Astrocyte of the hippocampus (primary cell): ENCODE results near the gene FAM161B.
"Not testable (repeated sequence)": the region's sequence is repeated elsewhere in the genome, so short reads cannot be mapped to it uniquely, and the experiment has no call there.

Experiments
- DNase-seq: peaks from one replicate; pipeline ENCODE4 v3.0.0; 2011; ENCODE audit warnings: low read depth, low spot score

Gene FAM161B

GRCh38 chr14:73943083-73943482 is 6.8 kb downstream of the FAM161B start:
- no peak for DNase-seq

DNA sequence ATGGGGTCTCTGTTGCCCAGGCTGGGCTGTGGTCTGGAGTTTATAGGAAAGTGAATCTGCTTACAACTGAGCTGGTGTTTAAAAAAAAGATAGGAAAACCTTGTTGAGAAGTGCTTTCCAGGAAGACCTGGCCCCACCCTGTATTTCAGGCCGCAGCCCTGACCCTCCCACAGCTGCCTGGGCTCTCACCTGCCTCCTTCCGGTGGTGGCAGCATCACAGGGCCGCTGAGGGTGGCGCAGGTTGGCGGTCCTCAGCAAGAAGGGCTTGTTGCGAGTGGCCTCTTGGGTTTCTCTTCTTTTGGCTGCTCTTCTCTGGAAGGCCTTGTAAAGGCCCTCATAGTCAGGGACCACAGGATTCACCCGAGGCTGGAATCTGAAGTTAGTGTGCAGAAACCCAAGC is 7.7 kb downstream of the FAM161B start:
- DNase-seq, result no peak

- DNase-seq, result no peak
These were observed 12.9 kb downstream of the FAM161B start for GRCh38 chr14:73937012-73937411.

DNA sequence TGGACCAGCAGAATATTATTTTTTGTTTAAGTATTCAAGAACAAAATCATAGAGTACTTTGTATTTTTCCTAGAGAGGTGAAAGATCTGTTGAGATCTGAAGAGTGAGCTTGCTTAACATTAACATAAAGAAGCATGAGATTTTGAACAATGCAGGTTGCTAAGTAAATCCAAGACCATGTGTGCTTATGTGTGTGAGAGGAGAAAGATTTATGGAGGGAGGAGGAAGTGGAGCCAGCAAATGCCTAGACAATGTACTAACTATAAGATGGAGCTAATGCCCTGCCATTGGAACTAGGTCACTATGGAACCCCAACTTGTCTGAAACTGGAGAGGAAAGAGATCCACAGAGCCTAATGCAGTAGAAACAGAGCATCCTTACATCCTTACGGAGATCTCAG is 13.3 kb downstream of the FAM161B start:
- DNase-seq, result no peak

- peak; percentile 9 for DNase-seq
These were observed 14.2 kb downstream of the FAM161B start for GRCh38 chr14:73935666-73936065.

- DNase-seq, result no peak
These were observed 25.6 kb downstream of the FAM161B start for GRCh38 chr14:73924337-73924736.

- DNase-seq, result not testable (repeated sequence)
These were observed 30.4 kb downstream of the FAM161B start for GRCh38 chr14:73919457-73919856.

DNA sequence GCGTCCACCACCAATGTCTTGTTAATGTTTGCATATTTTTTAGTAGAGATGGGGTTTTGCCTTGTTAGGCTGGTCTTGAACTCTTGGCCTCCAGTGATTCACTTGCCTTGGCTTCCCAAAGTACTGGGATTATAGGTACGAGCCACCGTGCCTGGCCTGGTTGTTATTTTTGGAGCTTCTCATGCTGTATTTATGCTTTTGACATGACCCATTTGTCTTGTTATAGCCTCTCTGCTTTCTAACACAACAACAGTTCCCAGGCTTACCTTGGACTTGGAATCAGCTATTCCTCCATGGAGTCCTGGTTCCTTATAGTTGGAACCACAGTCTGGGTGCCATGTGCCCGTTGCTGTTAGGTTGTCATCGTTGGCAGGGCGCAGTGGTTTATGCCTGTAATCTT is 33.6 kb downstream of the FAM161B start:
- no peak for DNase-seq

DNA sequence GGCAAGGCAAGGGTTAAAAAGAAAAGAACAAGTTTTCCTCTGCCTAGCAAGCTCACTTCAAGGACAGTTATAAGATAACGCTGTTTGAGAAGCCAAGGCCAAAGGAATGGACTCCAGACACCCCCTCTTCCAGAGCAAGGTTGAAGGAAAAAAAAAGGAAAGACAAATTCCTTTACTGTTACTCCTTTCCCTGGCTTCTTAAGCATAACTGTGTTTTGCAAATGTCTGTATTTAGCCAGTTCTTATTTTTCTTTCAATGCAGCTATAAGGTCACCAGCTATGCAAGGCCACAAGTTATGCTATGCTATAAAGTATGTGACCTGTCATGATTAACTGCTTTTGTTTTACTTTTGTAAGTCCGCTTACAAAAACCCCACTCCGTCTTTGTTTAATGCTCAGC is 36.6 kb downstream of the FAM161B start:
- DNase-seq, result peak; percentile 9

DNA sequence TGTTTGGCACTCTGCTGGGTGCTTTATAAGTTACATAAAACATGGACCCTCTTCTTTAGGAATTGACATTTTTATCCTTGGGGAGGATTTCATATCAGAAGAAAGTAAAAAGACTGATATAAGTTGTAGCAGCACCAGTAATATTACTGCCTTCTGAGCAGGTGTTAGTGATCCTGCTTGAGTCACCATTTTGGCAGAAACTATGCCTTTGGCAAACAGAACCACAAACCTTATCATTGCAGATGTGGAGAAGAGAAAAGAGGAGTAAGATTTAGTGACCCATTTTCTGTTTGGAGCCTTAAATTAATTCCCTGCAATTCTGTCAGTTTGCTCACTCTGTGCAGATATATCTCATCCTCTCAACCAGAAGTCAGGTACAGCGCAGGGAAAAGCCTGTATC is 40.2 kb downstream of the FAM161B start:
- no peak for DNase-seq

DNA sequence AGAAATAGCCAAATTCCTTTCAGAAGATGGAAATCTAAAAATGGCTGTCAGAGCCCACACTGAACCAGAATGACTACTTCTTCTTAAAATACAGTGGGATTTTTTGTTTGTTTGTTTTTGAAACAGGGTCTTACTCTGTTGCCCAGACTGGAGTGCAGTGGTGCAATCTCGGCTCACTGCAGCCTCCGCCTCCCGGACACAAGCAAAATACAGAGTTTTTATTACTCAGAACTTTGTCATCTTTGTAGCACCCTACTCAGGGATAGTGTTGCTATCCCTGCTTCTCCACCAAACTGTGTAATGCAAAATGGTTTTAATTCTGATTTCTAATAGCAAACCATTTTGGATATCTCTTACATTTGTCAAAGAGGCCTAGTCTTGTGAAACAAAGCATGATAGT is 46.9 kb downstream of the FAM161B start:
- no peak for DNase-seq

GRCh38 chr14:73896521-73896920 is 53.4 kb downstream of the FAM161B start:
- DNase-seq, result no peak

- no peak for DNase-seq
These were observed 54.0 kb downstream of the FAM161B start for GRCh38 chr14:73895939-73896338.

- not testable (repeated sequence) for DNase-seq
These were observed 55.7 kb downstream of the FAM161B start for GRCh38 chr14:73894180-73894687.

DNA sequence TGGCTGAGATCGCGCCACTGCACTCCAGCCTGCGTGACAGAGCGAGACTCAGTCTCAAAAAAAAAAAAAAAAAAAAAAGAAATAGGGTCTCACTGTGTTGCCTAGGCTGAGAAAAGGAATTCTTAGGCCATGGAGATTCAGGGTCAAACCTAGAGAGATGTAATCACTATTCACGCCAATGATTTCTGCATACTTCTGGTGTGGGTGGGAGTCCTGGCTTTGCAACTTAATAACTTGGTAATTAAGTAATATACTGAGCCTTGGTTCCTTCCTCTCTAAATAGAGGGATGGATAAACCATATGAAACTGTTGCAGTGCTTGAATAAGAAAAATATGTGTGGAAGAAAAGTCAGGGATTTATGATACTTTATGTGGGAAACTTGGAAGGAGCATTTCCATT is 60.5 kb downstream of the FAM161B start:
- no peak for DNase-seq

- no peak for DNase-seq
These were observed 60.9 kb downstream of the FAM161B start for GRCh38 chr14:73888971-73889370.

DNA sequence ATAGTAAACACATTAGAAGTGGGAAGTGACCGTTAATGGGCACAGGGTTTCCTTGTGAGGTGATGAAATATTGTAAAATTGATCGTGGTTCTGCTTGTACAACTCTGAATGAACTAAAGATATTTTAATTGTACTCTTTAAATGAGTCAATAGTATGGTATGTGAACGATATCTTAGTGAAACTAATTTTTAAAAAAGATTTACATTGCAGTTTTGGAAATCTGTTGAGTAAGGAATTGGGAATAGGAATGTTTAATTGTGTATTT is 61.5 kb downstream of the FAM161B start:
- peak; percentile 9 for DNase-seq

DNA sequence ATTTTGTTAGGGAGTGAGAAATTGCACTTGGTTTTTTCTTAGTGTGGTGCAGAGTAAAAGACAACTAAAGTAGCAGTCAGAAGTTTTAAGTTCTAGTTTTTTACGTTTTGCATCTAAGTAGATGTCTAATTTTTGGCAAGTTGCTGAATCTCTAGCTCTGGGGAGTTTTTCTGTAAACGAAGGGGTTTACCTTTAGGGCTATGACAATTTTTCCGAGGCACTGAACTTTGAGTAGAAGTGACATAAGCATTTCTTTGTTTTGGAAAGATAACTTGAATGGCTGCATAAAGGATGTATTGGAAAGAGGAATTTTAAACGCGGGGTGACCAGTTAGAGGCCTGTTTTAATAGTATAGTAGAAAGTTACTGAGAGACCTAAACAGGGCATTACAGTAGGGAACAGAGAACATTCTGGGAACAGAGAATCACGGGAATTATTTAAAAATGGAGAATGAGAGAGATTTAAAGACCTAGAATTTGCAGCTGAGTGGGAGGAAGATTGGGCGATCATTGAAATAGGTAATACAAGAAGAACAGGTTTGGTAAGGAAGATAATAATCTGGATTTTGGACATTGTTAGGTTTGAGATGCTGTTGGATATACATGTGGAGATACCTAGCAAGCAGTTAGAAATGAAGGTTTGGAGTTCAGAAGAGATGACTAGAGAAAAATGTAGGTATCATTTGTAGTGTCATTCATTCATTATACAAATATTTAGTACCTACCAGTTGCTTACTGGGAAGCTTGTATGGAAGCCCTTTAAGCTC is 62.0 kb downstream of the FAM161B start:
- DNase-seq, result peak; percentile 1

DNA sequence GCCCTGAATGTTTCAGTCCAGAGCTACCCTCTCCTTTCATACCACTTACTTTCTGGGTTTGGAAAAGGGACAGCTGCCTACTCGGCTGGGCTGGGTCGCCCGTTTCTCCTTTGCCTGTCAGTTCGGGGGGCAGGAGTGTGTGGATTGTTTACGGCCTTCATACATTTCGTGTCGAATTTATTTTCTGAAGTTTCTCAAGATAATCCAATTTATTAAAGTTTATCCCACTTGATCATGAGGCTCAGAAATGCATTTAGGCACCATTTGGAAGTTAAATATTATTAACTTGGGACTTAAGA is 62.6 kb downstream of the FAM161B start:
- DNase-seq, result no peak

- peak; percentile 98 for DNase-seq
These were observed 63.2 kb downstream of the FAM161B start, which contains the start of gene ZNF410 for GRCh38 chr14:73886449-73887317. ZNF410 (plus strand) TSS chr14:73886859; CDS start chr14:73892176, 5,317 bp downstream.

DNA sequence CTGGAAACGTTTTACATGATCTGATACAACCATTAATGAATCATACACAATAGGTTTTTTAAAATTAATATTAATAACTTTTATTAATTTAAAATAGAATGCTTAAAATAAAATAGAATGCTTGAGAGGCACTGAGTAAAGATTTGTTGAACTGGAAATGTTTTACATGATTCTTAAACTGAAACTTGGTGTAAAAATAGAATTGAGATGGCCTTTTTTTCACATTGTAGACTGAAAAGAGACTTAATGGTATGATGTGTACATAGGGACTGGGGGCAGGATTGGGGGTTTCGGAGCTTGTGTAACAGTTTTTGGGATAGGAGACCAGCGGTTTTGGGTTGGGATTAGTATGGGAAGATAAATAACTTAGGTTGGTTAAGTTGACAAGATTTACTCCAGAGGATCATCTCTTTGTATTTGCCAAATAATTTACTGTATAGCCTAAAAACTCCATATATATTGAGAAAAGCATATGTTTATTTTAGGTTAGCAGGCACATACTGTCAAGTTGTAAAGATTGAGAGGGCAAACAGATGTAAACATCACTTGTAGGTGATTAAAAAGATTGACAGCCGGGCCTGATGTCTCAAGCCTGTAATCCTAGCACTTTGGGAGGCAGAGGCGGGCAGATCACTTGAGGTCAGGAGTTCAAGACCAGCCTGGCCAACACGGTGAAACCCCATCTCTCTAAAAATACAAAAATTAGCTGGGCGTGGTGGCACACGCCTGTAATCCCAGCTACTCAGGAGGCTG is 65.3 kb downstream of the FAM161B start:
- DNase-seq, result no peak
